CD4-positive, alpha-beta memory T cell (primary cell): Measurements from ENCODE around the gene KCNN3. TPM values are rescaled to one million over a fixed set of nuclear protein-coding genes. Genes with fewer than 3 reads are reported as not detected.

Experiments used
- CTCF ChIA-PET: fragments of 350-600 bp; sonication (Branson Sonifier 250); formaldehyde crosslinking; loops from one replicate; lab custom pipeline; 2021; ENCODE audit warnings: inconsistent platforms; ENCODE audit not compliant: partially characterized antibody; lab: Charles Lee
- POLR2A ChIA-PET: fragments of 350-600 bp; sonication (Branson Sonifier 250); formaldehyde crosslinking; loops from one replicate; lab custom pipeline; 2021; ENCODE audit not compliant: partially characterized antibody; lab: Charles Lee
- DNase-seq, 5 donors: peaks; one replicate each; pipeline versions ENCODE4 v3.0.0 to v3.0.0-alpha.2; 2020 to 2022; ENCODE audit warnings: mixed read lengths in 1 of 5
- H3K27ac ChIP-seq: one replicate; pipeline ENCODE4 v1.7.0; 2013; ENCODE audit warnings: low read depth, low read length
- H3K27me3 ChIP-seq: 2 replicates; pipeline ENCODE4 v1.7.0; 2013; ENCODE audit warnings: mild to moderate bottlenecking, low read length, moderate library complexity; ENCODE audit not compliant: insufficient read depth
- H3K36me3 ChIP-seq: 2 replicates; pipeline ENCODE4 v1.7.0; 2013; ENCODE audit warnings: mild to moderate bottlenecking, low read length, moderate library complexity; ENCODE audit not compliant: insufficient read depth
- H3K4me1 ChIP-seq: 2 replicates; pipeline ENCODE4 v1.7.0; 2013; ENCODE audit warnings: mild to moderate bottlenecking, low read length, moderate library complexity; ENCODE audit not compliant: insufficient read depth
- H3K4me3 ChIP-seq, 2 donors: one replicate each; pipeline ENCODE4 v1.7.0; 2013; ENCODE audit warnings: low read length in 2 of 2, mild to moderate bottlenecking in 1 of 2
- H3K9me3 ChIP-seq, 2 donors: one replicate each; pipeline ENCODE4 v1.7.0; 2013; ENCODE audit warnings: low read length in 2 of 2, control low read depth in 1 of 2; ENCODE audit not compliant: control insufficient read depth in 1 of 2
- H3K27ac Mint-ChIP-seq, 7 donors: one replicate each; pipeline ENCODE4 v1.8.0; 2020 to 2021; ENCODE audit warnings: mixed read lengths in 7 of 7, mild to moderate bottlenecking in 6 of 7, inconsistent platforms in 3 of 7, moderate library complexity in 3 of 7
- H3K27me3 Mint-ChIP-seq, 2 donors: one replicate each; pipeline ENCODE4 v1.8.0; 2020 to 2021; ENCODE audit warnings: mixed read lengths in 2 of 2
- H3K36me3 Mint-ChIP-seq, 2 donors: one replicate each; pipeline ENCODE4 v1.8.0; 2020 to 2021; ENCODE audit warnings: mixed read lengths in 2 of 2, inconsistent platforms in 1 of 2, mild to moderate bottlenecking in 1 of 2
- H3K4me1 Mint-ChIP-seq, 4 donors: one replicate each; pipeline ENCODE4 v1.8.0; 2020 to 2021; ENCODE audit warnings: mixed read lengths in 4 of 4, mild to moderate bottlenecking in 1 of 4
- H3K4me3 Mint-ChIP-seq, 8 donors: one replicate each; pipeline ENCODE4 v1.8.0; 2020 to 2021; ENCODE audit warnings: mixed read lengths in 8 of 8, mild to moderate bottlenecking in 7 of 8, moderate library complexity in 6 of 8, inconsistent platforms in 3 of 8
- H3K9me3 Mint-ChIP-seq, 8 donors: one replicate each; pipeline ENCODE4 v1.8.0; 2020 to 2021; ENCODE audit warnings: mixed read lengths in 8 of 8, mild to moderate bottlenecking in 5 of 8, inconsistent platforms in 3 of 8, moderate library complexity in 1 of 8
- intact Hi-C: fragments of 100-400 bp; cut with micrococcal nuclease; formaldehyde crosslinking; loops from one replicate; pipeline ENCODE4 v1.15.1; 2023
- polyA plus RNA-seq, 2 donors: library from polyadenylated mRNA; unstranded; fragments of 300-500 nt; fragmentation: Illumina TruSeq; gene quantifications; one replicate each; pipeline ENCODE4 v1.2.3, GENCODE V29; 2021
- total RNA-seq, 2 experiments: library from RNA; stranded (reverse); gene quantifications; one replicate each; pipeline ENCODE4 v1.2.3, GENCODE V29; 2021

The KCNN3 gene
- total and polyA plus RNA-seq, 4 experiments from 2014 or later = 0.06 TPM; not detected in 3

DNA sequence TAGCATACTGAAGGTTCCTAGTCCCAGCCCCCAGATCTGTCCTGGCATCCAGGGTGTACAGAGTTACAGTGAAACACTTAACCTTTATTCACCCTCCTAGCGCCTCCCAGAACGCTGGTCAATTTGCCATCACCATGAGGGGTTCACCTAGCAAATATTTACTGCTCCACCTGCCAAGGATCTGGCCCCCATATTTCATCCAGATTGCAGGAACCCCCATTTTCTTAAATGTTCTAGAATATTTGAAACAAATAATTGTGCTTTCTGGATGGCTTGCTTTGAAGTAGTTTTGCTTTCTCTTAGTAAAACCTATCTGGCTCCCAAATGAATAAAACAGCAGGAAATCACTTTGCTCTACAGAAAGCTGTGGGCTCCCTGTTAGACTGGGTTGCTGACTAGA lies 37.7 kb downstream of the KCNN3 start:
- Mint-ChIP-seq H3K36me3 (no peaks in the 10 kb centered on the region), H3K9me3 (no peaks in the 10 kb centered on the region), H3K4me3 (no peak overlapping the region), H3K27ac (no peak overlapping the region), H3K4me1 (no peaks in the 10 kb centered on the region), H3K27me3 (peaks cover 0 to 2% of the 10 kb centered on the region in 2 donors)
- CTCF ChIA-PET = no interaction called here
- Histone ChIP-seq H3K27me3 (no peaks in the 10 kb centered on the region), H3K9me3 (no peaks in the 10 kb centered on the region), H3K4me1 (no peaks in the 10 kb centered on the region), H3K36me3 (no peaks in the 10 kb centered on the region), H3K27ac (no peak overlapping the region), H3K4me3 (no peak overlapping the region)
- intact Hi-C loops = no loop called here
- DNase-seq = no peak
- POLR2A ChIA-PET = no interaction called here

DNA sequence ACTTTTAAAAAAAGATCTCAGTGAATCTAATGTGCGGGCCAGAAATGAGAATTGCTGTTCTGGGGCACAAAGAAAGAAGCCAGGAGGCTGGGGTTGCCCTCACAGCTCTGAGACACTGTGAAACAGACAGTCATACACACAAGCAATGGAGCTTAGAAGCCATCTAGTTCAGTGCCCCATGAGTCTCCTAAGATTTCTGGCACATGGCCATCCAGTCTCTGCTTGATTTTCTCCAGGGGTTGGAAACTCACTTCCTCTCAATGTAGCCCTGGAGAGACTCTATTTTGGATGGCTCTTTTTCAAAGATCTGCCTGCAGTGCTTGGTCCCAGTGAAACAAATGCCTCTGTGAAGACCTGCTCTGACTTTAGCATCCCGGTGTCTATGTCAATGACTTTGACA lies 38.6 kb downstream of the KCNN3 start:
- intact Hi-C loops = no loop called here
- POLR2A ChIA-PET = no interaction called here

DNA sequence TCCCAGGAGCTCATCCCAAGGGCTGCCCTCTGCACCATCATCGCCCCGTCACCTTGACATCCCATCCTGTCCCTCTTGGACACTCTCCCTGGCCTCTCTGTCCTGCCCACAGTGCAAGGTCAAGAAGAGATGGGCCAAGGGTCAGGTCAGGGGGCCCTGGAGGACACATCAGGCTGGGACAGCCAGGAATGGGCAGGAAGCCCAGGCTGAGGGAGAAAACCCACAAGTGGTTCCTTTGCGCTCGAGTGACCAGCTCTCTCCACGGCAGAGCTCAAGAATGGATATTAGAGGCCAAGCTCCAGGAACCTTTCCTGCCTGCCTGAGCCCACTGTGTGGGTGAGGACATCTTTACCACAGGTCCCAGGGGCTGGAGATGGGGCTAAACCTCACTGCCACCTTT lies 41.0 kb downstream of the KCNN3 start:
- H3K4me1 Mint-ChIP-seq = no peaks in the 10 kb centered on the region

More for the DNA sequence above, 38.6 kb downstream of the KCNN3 start:
- H3K36me3 ChIP-seq = no peaks in the 10 kb centered on the region
- no peaks in the 10 kb centered on the region for H3K9me3 ChIP-seq
- Mint-ChIP-seq H3K36me3 (no peaks in the 10 kb centered on the region), H3K27me3 (peaks cover 0 to 3% of the 10 kb centered on the region in 2 donors), H3K4me3 (no peak overlapping the region), H3K9me3 (no peaks in the 10 kb centered on the region), H3K4me1 (no peaks in the 10 kb centered on the region), H3K27ac (no peak overlapping the region)
- DNase-seq = no peak
- H3K27ac ChIP-seq = no peak overlapping the region
- no peaks in the 10 kb centered on the region for H3K27me3 ChIP-seq
- H3K4me3 ChIP-seq = no peak overlapping the region
- CTCF ChIA-PET = no interaction called here
- no peaks in the 10 kb centered on the region for H3K4me1 ChIP-seq

DNA sequence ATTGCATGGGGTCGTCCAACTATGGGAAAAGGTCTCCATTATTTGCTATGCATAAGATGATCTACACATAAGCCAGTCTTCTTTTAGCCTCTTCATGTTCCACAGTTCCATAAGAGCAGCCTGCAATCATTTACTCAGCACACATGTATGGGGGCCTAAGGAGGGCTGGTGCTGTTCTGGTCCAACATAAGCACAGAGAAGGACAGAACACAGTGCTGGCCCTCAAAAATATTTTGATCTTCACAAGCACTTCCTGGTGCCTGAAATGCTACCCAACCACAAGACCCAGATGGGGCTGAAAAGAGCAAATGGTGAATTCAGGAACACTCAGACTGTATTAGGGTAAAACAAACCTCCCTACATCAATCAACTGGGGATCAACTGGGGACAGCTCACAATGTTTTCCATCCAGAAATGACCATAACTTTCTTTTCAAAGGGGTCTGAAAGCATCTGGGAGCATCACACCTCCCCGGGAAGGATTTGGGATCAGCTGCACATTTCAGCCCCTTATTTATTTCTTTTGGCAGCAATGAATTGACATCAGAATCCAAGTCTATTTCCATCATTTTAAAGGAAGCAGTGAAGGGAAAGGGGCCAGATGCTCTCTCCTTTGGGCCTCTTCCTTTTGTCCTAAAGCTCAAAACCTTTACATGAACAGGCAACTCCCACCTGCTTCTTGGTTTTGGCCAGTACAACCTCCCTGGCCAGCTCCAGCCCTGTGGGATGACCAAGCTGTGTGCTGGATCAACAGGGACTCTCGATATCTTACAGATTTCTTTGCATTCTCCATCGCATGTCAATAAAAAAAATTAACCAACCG lies 45.7 kb downstream of the KCNN3 start:
- DNase-seq = no peak
- Mint-ChIP-seq H3K27ac (no peak overlapping the region), H3K27me3 (peaks cover 0 to 1% of the 10 kb centered on the region in 2 donors), H3K9me3 (no peaks in the 10 kb centered on the region), H3K4me1 (no peaks in the 10 kb centered on the region), H3K36me3 (no peaks in the 10 kb centered on the region), H3K4me3 (no peak overlapping the region)
- H3K36me3 ChIP-seq = no peaks in the 10 kb centered on the region
- intact Hi-C loops = no loop called here
- no peaks in the 10 kb centered on the region for H3K9me3 ChIP-seq
- POLR2A ChIA-PET = interaction anchor here (0.6 kb wide), 1 partner anchor 1817 kb away, joined by 3 read pairs; no protein-coding TSS in a partner anchor
- no peak overlapping the region for H3K27ac ChIP-seq
- CTCF ChIA-PET = interaction anchor here (1.4 kb wide), 1 partner anchor 33 kb away, joined by 3 read pairs; no protein-coding TSS in a partner anchor
- H3K4me3 ChIP-seq = no peak overlapping the region
- H3K4me1 ChIP-seq = no peaks in the 10 kb centered on the region
- no peaks in the 10 kb centered on the region for H3K27me3 ChIP-seq

More for the DNA sequence above, 41.0 kb downstream of the KCNN3 start:
- Histone ChIP-seq H3K4me1 (no peaks in the 10 kb centered on the region), H3K36me3 (no peaks in the 10 kb centered on the region), H3K9me3 (no peaks in the 10 kb centered on the region), H3K27ac (no peak overlapping the region), H3K27me3 (no peaks in the 10 kb centered on the region), H3K4me3 (no peak overlapping the region)
- DNase-seq = no peak
- no peak overlapping the region for H3K27ac Mint-ChIP-seq
- no peak overlapping the region for H3K4me3 Mint-ChIP-seq
- POLR2A ChIA-PET = no interaction called here
- H3K27me3 Mint-ChIP-seq = peaks cover 0 to 1% of the 10 kb centered on the region in 2 donors
- no peaks in the 10 kb centered on the region for H3K36me3 Mint-ChIP-seq
- CTCF ChIA-PET = no interaction called here
- no peaks in the 10 kb centered on the region for H3K9me3 Mint-ChIP-seq
- intact Hi-C loops = no loop called here

DNA sequence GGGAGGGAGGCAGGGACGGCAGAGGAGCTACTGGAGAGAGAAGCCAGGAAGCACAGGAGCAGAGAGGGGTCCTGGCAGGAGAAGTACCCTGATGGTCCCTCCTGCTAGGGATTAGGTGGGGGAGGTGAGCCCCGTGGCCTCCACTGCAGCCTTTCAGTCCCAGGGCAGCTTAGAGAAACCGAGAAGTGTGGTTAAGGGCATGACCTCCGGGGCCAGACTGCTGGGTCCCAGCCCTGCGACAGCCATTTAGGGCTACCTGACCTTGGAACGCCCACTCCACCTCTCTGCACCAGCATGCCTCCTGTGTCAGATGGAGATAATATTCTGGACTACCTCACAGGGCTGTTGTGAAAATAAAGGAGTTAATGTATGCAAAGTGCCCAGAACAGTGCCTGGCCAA lies 47.4 kb downstream of the KCNN3 start:
- Mint-ChIP-seq H3K27ac (no peak overlapping the region), H3K9me3 (no peaks in the 10 kb centered on the region), H3K4me1 (no peaks in the 10 kb centered on the region), H3K27me3 (peaks cover 0 to 1% of the 10 kb centered on the region in 2 donors), H3K36me3 (no peaks in the 10 kb centered on the region), H3K4me3 (no peak overlapping the region)
- Histone ChIP-seq H3K4me3 (no peak overlapping the region), H3K9me3 (no peaks in the 10 kb centered on the region), H3K4me1 (no peaks in the 10 kb centered on the region), H3K27me3 (no peaks in the 10 kb centered on the region), H3K36me3 (no peaks in the 10 kb centered on the region), H3K27ac (no peak overlapping the region)
- POLR2A ChIA-PET = no interaction called here
- no peak for DNase-seq
- CTCF ChIA-PET = no interaction called here
- intact Hi-C loops = no loop called here

DNA sequence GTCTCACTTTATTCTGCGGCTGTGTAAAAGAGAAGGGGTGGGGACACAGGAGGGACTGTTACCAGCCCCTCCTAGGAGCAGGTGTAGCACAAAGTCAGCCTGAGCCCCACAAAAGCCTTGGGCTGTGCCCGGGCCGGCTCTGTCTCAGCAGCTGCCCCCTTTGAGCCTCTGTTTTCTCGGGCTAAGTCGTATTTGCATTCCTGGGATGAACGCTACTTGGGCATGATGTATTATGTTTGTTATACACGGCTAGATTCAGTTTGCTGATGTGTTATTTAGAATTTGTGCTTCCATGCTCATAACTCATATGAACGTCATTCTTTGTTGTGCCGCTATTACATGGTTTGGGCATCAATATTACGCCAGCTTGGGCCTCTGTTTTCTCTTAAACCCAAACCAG lies 47.8 kb downstream of the KCNN3 start:
- Mint-ChIP-seq H3K27ac (no peak overlapping the region), H3K36me3 (no peaks in the 10 kb centered on the region), H3K4me3 (no peak overlapping the region), H3K4me1 (no peaks in the 10 kb centered on the region), H3K9me3 (no peaks in the 10 kb centered on the region), H3K27me3 (peaks cover 0 to under 1% of the 10 kb centered on the region in 2 donors)
- H3K27ac ChIP-seq = no peak overlapping the region
- H3K9me3 ChIP-seq = no peaks in the 10 kb centered on the region
- POLR2A ChIA-PET = no interaction called here
- H3K4me3 ChIP-seq = no peak overlapping the region
- no peaks in the 10 kb centered on the region for H3K27me3 ChIP-seq
- no peaks in the 10 kb centered on the region for H3K4me1 ChIP-seq
- H3K36me3 ChIP-seq = no peaks in the 10 kb centered on the region
- no peak for DNase-seq
- CTCF ChIA-PET = no interaction called here
- intact Hi-C loops = no loop called here

DNA sequence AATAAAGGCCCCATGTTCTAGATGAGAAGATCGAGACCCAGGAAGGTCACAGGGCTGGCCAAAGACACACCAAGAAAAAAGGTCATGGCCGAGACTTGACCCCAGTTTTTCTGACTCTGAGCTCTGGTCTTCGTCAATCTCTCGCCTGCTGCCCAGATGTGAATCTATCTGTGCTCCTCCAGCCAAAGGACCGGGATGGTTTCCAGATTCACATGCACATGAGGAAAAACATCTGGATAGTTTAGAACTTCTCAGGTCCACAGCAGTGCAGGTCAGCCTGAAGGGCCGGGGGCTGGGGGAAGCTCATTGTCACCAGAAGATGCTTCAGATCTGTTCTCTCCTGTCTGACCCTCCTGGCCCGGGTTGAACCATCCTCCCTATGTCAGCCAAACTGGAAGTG lies 49.0 kb downstream of the KCNN3 start:
- ChIA-PET CTCF (no interaction called here), POLR2A (no interaction called here)
- no peak for DNase-seq
- intact Hi-C loops = no loop called here
- no peaks in the 10 kb centered on the region for H3K27me3 ChIP-seq
- no peaks in the 10 kb centered on the region for H3K4me1 Mint-ChIP-seq
- H3K9me3 ChIP-seq = no peaks in the 10 kb centered on the region
- no peak overlapping the region for H3K4me3 Mint-ChIP-seq
- H3K36me3 ChIP-seq = no peaks in the 10 kb centered on the region
- H3K27me3 Mint-ChIP-seq = no peaks in the 10 kb centered on the region
- H3K4me3 ChIP-seq = no peak overlapping the region
- H3K36me3 Mint-ChIP-seq = no peaks in the 10 kb centered on the region
- no peaks in the 10 kb centered on the region for H3K4me1 ChIP-seq
- no peak overlapping the region for H3K27ac Mint-ChIP-seq
- H3K9me3 Mint-ChIP-seq = no peaks in the 10 kb centered on the region
- H3K27ac ChIP-seq = no peak overlapping the region
